GM12878 (cell line): Measurements from ENCODE around the gene DMRTB1.

Experiments
- BRCA1 ChIP-seq: IDR thresholded peaks from 2 replicates; pipeline ENCODE4 v1.6.1; 2011; ENCODE audit warnings: low read depth, low read length, improper control_type of control experiment
- GABPA ChIP-seq: IDR thresholded peaks from 2 replicates; pipeline ENCODE4 v1.6.1; 2014; ENCODE audit warnings: antibody characterized with exemption, low read depth, mild to moderate bottlenecking, inconsistent platforms
- TF ChIP-seq, protein P1 (sequence below), 3 experiments: IDR thresholded peaks in 2 of 3; conservative IDR thresholded peaks in 1 of 3; 2 replicates each; pipeline ENCODE4 v1.5.1; 2011; ENCODE audit warnings: low read depth in 3 of 3, low read length in 3 of 3, mild to moderate bottlenecking in 3 of 3, control low read depth in 2 of 3, moderate library complexity in 2 of 3, inconsistent platforms in 1 of 3, mixed read lengths in 1 of 3; ENCODE audit not compliant: control insufficient read depth in 2 of 3, insufficient read depth in 1 of 3; ENCODE audit errors: extremely low read depth in 1 of 3

GRCh38 chr1:53508056-53508990, 49.1 kb downstream of the DMRTB1 start:
- TF ChIP-seq BRCA1 (no peak), GABPA (no peak)
- TF ChIP-seq, protein P1, sequence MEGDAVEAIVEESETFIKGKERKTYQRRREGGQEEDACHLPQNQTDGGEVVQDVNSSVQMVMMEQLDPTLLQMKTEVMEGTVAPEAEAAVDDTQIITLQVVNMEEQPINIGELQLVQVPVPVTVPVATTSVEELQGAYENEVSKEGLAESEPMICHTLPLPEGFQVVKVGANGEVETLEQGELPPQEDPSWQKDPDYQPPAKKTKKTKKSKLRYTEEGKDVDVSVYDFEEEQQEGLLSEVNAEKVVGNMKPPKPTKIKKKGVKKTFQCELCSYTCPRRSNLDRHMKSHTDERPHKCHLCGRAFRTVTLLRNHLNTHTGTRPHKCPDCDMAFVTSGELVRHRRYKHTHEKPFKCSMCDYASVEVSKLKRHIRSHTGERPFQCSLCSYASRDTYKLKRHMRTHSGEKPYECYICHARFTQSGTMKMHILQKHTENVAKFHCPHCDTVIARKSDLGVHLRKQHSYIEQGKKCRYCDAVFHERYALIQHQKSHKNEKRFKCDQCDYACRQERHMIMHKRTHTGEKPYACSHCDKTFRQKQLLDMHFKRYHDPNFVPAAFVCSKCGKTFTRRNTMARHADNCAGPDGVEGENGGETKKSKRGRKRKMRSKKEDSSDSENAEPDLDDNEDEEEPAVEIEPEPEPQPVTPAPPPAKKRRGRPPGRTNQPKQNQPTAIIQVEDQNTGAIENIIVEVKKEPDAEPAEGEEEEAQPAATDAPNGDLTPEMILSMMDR (IDR thresholded peaks at IDR 0.05 in 2 of 3, conservative IDR thresholded peaks at IDR 0.05 in 1 of 3; ENCODE audit: control insufficient read depth in 2 of 3, extremely low read depth in 1 of 3, insufficient read depth in 1 of 3, low read depth in 3 of 3, low read length in 3 of 3), result no peak
